ENCODE data around the gene GNAI1.

- TF ChIP-seq, protein P1, sequence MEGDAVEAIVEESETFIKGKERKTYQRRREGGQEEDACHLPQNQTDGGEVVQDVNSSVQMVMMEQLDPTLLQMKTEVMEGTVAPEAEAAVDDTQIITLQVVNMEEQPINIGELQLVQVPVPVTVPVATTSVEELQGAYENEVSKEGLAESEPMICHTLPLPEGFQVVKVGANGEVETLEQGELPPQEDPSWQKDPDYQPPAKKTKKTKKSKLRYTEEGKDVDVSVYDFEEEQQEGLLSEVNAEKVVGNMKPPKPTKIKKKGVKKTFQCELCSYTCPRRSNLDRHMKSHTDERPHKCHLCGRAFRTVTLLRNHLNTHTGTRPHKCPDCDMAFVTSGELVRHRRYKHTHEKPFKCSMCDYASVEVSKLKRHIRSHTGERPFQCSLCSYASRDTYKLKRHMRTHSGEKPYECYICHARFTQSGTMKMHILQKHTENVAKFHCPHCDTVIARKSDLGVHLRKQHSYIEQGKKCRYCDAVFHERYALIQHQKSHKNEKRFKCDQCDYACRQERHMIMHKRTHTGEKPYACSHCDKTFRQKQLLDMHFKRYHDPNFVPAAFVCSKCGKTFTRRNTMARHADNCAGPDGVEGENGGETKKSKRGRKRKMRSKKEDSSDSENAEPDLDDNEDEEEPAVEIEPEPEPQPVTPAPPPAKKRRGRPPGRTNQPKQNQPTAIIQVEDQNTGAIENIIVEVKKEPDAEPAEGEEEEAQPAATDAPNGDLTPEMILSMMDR (conservative IDR thresholded peaks at IDR 0.05; ENCODE audit: low read length) = no peak
- no peak for TF ChIP-seq EZH2phosphoT487 (IDR thresholded peaks at IDR 0.05; ENCODE audit: borderline replicate concordance, low read depth, low read length)
Observed at GRCh38 chr7:80236681-80237080, 102.0 kb downstream of the GNAI1 start.

Measured in OCI-LY7 (cell line).